Measurements from ENCODE around the gene HSP90AB1.

Gene HSP90AB1

GRCh38 chr6:44246663-44247337 lies at the start of gene HSP90AB1:
Gene HSP90AB1 (plus strand): TSS chr6:44247101. CDS start chr6:44248630, 1,529 bp downstream.
- peak; percentile 90 to 97 for DNase-seq (ENCODE audit: extremely low read depth in 1 of 2, low read depth in 1 of 2)

GRCh38 chr6:44198684-44199083 lies 48.2 kb upstream of the HSP90AB1 start:
- DNase-seq (ENCODE audit: extremely low read depth in 1 of 2, low read depth in 1 of 2) = no peak

- no peak for DNase-seq (ENCODE audit: extremely low read depth in 1 of 2, low read depth in 1 of 2)
Observed at GRCh38 chr6:44199883-44200282, 47.0 kb upstream of the HSP90AB1 start.

- DNase-seq (ENCODE audit: extremely low read depth in 1 of 2, low read depth in 1 of 2) = no peak
Observed at GRCh38 chr6:44201200-44201599, 45.7 kb upstream of the HSP90AB1 start.

GRCh38 chr6:44201638-44202303 lies 45.1 kb upstream of the HSP90AB1 start:
- DNase-seq (ENCODE audit: extremely low read depth in 1 of 2, low read depth in 1 of 2) = no peak

GRCh38 chr6:44202332-44202971 lies 44.4 kb upstream of the HSP90AB1 start:
- DNase-seq (ENCODE audit: extremely low read depth in 1 of 2, low read depth in 1 of 2) = no peak

GRCh38 chr6:44202972-44203750 lies 43.7 kb upstream of the HSP90AB1 start:
- no peak for DNase-seq (ENCODE audit: extremely low read depth in 1 of 2, low read depth in 1 of 2)

GRCh38 chr6:44203955-44204354 lies 42.9 kb upstream of the HSP90AB1 start:
- no peak for DNase-seq (ENCODE audit: extremely low read depth in 1 of 2, low read depth in 1 of 2)

- DNase-seq (ENCODE audit: extremely low read depth in 1 of 2, low read depth in 1 of 2) = no peak
Observed at GRCh38 chr6:44207966-44208365, 38.9 kb upstream of the HSP90AB1 start.

- no peak for DNase-seq (ENCODE audit: extremely low read depth in 1 of 2, low read depth in 1 of 2)
Observed at GRCh38 chr6:44211284-44211683, 35.6 kb upstream of the HSP90AB1 start.

- no peak for DNase-seq (ENCODE audit: extremely low read depth in 1 of 2, low read depth in 1 of 2)
Observed at GRCh38 chr6:44214307-44214706, 32.6 kb upstream of the HSP90AB1 start.

GRCh38 chr6:44216677-44217331 lies 30.1 kb upstream of the HSP90AB1 start, which contains the start of gene MYMX:
Gene MYMX (plus strand): TSS chr6:44216926. CDS start chr6:44217472, 546 bp downstream.
- no peak for DNase-seq (ENCODE audit: extremely low read depth in 1 of 2, low read depth in 1 of 2)

GRCh38 chr6:44217332-44218143 lies 29.4 kb upstream of the HSP90AB1 start:
- no peak for DNase-seq (ENCODE audit: extremely low read depth in 1 of 2, low read depth in 1 of 2)

- no peak for DNase-seq (ENCODE audit: extremely low read depth in 1 of 2, low read depth in 1 of 2)
Observed at GRCh38 chr6:44219053-44219814, 27.7 kb upstream of the HSP90AB1 start.

GRCh38 chr6:44219815-44220784 lies 26.8 kb upstream of the HSP90AB1 start:
- no peak for DNase-seq (ENCODE audit: extremely low read depth in 1 of 2, low read depth in 1 of 2)

GRCh38 chr6:44220913-44221290 lies 26.0 kb upstream of the HSP90AB1 start:
- no peak for DNase-seq (ENCODE audit: extremely low read depth in 1 of 2, low read depth in 1 of 2)

- peak in 1 of 2 donors; percentile 65 for DNase-seq (ENCODE audit: extremely low read depth in 1 of 2, low read depth in 1 of 2)
Observed at GRCh38 chr6:44221291-44221960, 25.5 kb upstream of the HSP90AB1 start.

Measured in stimulated activated CD8-positive, alpha-beta memory T cell treated with anti-CD3 and anti-CD28 coated beads, Interleukin-7, amount 100 ng/mL, for 48 hours (primary cell).